ENCODE results near the gene SLC16A7.

DNA sequence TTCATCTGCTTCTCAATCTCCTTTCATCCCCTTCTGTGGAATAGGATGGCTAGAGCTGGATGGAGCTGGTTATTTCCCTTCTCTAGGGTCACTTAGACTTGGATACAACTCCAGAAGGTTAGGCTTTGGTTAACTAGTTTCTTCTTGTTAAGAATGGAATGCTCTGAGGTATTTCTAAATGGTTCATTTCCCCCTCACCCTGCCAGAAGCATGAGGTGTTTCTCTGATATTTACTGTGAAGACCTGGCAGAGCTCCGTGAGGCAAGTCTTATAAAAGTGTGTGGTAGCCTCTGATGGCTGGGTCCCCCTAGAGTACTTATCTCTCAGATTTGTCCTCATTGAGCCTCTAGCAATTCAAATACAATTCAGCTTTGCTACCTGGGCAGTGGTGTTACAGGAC is 207.9 kb downstream of the SLC16A7 start:
- TF ChIP-seq, protein P1, sequence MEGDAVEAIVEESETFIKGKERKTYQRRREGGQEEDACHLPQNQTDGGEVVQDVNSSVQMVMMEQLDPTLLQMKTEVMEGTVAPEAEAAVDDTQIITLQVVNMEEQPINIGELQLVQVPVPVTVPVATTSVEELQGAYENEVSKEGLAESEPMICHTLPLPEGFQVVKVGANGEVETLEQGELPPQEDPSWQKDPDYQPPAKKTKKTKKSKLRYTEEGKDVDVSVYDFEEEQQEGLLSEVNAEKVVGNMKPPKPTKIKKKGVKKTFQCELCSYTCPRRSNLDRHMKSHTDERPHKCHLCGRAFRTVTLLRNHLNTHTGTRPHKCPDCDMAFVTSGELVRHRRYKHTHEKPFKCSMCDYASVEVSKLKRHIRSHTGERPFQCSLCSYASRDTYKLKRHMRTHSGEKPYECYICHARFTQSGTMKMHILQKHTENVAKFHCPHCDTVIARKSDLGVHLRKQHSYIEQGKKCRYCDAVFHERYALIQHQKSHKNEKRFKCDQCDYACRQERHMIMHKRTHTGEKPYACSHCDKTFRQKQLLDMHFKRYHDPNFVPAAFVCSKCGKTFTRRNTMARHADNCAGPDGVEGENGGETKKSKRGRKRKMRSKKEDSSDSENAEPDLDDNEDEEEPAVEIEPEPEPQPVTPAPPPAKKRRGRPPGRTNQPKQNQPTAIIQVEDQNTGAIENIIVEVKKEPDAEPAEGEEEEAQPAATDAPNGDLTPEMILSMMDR (IDR thresholded peaks at IDR 0.05): no peak
- TF ChIP-seq POLR2A (IDR thresholded peaks at IDR 0.05): no peak
